HG03558 (cell line): ENCODE data around the gene ZNF688.

Experiments used
- ATAC-seq: cut with Tn5 transposase; IDR thresholded peaks from one replicate; pipeline ENCODE4 v1.9.1; 2021; ENCODE audit warnings: moderate number of reproducible peaks; ENCODE audit not compliant: unreplicated experiment; ENCODE audit errors: extremely low read depth

The ZNF688 gene

DNA sequence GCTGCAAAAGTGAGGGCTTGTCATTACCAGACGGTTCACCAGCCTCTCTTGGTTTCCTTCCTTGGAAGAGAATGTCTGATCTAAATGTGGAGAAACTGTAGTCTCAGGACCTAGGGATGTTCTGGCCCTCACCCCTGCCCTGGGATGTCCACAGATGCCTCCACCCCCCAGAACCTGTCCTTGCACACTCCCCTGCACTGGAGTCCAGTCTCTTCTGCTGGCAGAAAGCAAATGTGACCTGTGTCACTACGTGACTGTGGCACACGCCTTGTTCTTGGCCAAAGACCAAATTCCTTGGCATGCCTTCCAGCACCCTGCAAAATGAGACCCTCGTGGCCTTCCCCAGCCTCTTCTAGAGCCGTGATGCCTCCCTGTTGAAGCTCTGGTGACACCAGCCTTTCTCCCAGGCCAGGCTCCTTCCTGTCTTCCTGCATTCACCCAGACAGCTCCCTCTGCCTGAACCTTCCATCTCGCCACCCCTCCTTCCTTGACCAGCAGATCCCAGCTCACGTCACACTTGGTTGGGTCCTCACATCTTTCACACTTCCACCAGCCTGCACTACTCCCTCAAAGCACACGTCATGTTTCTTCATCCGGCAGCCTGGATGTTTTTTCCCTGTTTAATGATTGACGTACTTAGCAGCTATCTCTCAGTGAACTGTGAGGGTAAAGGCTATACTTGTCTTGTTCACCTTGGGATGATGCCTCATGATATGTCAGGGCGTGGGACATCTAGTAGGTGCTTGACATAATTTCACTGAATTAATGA is 49.5 kb downstream of the ZNF688 start:
- no peak for ATAC-seq

DNA sequence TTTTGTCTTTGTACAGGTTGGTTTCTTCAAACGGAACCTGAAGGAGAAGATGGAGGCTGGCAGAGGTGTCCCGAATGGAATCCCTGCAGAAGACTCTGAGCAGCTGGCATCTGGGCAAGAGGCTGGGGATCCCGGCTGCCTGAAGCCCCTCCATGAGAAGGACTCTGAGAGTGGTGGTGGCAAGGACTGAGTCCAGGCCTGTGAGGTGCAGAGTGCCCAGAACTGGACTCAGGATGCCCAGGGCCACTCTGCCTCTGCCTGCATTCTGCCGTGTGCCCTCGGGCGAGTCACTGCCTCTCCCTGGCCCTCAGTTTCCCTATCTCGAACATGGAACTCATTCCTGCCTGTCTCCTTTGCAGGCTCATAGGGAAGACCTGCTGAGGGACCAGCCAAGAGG is 50.0 kb downstream of the ZNF688 start:
- no peak for ATAC-seq
